WI38 (cell line): ENCODE measurements around the gene DPP4.

Source experiments
- H3K4me3 ChIP-seq: 2 replicates; pipeline ENCODE4 v1.5.1; 2011; ENCODE audit warnings: low read depth, mild to moderate bottlenecking, control low read depth, low read length
- TF ChIP-seq, protein P1 (sequence below): IDR thresholded peaks from 2 replicates; pipeline ENCODE4 v1.5.1; 2012; ENCODE audit warnings: low read depth, mild to moderate bottlenecking, control low read depth, low read length

The DPP4 gene

DNA sequence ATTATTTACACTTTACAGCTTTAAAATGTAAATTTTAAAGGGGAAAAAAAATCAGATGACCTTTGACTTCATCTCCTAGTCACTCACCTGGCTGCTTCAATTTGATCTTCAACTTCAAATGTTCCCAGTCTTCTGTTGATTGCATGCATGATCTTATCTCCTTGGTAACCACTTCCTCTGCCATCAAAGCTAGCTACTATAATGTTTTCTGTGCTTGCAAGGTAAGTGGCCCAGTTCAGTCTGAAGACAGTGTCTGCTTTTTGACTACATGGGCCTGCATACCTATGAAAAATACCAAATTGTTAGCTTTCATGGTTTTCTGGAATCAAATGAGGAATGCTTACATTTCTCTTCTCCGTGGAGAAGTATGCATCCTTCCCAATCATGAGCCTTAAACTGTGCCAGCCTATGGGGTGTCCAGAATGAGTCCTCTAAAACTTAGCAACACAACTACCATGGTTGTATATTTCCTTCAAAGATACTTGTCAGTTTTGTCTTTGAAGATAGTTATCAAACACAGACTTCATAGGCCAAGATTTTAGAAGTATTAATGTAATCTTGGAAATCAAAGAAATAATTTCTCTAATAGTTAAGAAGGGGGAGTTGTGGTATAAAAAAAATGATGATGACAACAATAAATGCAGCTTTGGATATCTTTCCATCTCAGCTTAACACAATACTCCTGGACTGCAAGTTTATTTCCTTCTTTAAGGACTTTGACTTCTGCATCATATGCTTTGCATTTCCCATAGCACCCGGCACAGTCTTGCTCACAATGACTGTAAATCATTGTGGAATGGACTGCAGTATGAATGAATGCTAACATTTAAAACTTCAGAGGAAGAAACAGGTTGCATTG is 62.1 kb downstream of the DPP4 start:
- H3K4me3 ChIP-seq, result no peak overlapping the region
- TF ChIP-seq, protein P1, sequence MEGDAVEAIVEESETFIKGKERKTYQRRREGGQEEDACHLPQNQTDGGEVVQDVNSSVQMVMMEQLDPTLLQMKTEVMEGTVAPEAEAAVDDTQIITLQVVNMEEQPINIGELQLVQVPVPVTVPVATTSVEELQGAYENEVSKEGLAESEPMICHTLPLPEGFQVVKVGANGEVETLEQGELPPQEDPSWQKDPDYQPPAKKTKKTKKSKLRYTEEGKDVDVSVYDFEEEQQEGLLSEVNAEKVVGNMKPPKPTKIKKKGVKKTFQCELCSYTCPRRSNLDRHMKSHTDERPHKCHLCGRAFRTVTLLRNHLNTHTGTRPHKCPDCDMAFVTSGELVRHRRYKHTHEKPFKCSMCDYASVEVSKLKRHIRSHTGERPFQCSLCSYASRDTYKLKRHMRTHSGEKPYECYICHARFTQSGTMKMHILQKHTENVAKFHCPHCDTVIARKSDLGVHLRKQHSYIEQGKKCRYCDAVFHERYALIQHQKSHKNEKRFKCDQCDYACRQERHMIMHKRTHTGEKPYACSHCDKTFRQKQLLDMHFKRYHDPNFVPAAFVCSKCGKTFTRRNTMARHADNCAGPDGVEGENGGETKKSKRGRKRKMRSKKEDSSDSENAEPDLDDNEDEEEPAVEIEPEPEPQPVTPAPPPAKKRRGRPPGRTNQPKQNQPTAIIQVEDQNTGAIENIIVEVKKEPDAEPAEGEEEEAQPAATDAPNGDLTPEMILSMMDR, result no peak

GRCh38 chr2:162009543-162009942 is 64.5 kb downstream of the DPP4 start:
- no peak overlapping the region for H3K4me3 ChIP-seq

DNA sequence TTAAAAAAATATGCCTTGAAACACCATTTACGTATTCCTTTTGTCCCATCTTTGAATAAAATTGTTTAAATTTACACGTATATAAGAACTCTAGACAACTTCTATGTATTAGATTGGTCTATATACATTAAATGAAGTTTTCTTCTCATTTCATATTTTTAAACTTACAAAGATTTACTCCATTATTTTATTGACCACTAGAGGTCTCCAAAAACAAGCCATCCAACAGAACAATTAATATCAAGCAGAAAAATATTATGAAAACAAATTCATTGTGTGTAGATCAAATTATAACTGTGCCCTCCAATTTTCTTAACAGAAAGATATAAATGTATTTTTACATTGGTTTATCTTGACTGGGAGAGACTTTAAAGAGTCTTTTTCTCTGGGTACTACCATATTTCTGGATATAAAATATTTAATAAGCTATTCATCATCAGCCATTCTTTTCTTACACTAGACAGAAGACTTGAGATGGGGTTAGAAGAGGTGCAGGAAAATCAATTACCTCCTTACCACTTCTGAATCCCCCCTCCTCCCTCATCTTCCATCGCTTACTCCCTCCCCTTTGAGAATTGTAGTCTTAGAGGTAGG is 66.5 kb downstream of the DPP4 start:
- no peak overlapping the region for H3K4me3 ChIP-seq
- TF ChIP-seq, protein P1, result peak; percentile 12; the same call in 1 of the 2 replicates

More at GRCh38 chr2:162009543-162009942, 64.5 kb downstream of the DPP4 start:
- TF ChIP-seq, protein P1, result no peak

GRCh38 chr2:162006337-162006736 is 67.7 kb downstream of the DPP4 start:
- no peak overlapping the region for H3K4me3 ChIP-seq
- TF ChIP-seq, protein P1, result no peak

DNA sequence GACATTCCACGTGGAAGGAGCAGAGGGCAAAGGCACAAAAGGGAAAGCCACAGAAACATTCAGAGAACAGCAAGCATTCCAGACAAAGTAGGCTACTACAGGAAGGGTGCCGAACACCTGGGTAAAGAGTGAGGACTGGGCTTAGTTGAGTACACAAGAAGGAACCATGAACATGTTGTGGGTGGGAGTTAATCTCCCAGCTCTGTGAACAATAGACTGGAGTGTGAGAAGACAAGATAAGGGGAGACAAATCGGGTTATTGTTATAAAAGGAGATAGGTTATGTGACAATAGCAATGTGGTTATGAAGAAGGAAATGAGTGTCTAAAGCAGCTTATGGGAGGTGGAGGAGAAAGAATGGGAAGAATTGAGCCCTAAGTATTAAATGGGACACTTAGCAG is 70.0 kb downstream of the DPP4 start:
- no peak overlapping the region for H3K4me3 ChIP-seq
- TF ChIP-seq, protein P1, result no peak

DNA sequence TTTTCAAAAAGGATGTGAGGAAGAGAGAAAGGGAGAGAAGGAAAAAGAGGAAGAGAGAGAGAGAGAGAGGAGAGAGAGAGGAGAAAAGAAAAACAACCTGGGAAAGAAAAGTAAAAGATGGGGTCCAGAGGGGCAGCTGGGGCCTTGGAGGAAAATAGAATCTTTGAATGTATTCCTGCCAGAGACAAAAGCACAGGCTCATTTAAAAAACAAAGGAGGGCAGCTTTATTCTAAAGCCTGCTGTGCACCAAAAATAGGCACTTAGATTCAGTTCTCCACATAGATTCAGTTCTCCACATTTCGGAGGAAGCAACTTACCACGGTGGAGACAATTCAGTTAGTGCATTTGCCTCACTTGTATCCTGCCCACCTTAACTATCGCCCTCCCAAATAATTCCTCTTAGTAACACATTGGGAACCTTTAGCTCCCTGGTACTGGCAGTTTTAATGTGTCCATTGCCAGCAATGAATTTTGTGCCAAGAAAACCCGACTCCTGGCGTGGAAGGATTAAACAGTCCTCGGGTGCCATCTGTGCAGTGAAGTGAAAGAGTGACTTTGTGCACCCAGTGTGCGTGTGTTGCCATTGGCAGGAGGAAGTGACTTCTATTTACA is 71.3 kb downstream of the DPP4 start:
- TF ChIP-seq, protein P1, result no peak
- H3K4me3 ChIP-seq, result no peak overlapping the region

GRCh38 chr2:162000431-162000830 is 73.6 kb downstream of the DPP4 start:
- no peak overlapping the region for H3K4me3 ChIP-seq
- TF ChIP-seq, protein P1, result no peak
